HEK293 (cell line): ENCODE measurements around the gene KIAA0753.

Experiments used
- EGR2 ChIP-seq: fragments of 450-650 bp; formaldehyde crosslinking; IDR thresholded peaks from 2 replicates; pipeline ENCODE4 v1.5.1; 2016; ENCODE audit warnings: low read depth, missing biosample characterization, missing genetic modification characterization
- PRDM1 ChIP-seq: fragments of 450-650 bp; formaldehyde crosslinking; IDR thresholded peaks from 2 replicates; pipeline ENCODE4; 2016; ENCODE audit warnings: missing biosample characterization, missing genetic modification characterization
- PRDM10 ChIP-seq: fragments of 450-650 bp; formaldehyde crosslinking; IDR thresholded peaks from 2 replicates; pipeline ENCODE4 v1.5.1; 2016; ENCODE audit warnings: missing biosample characterization, missing genetic modification characterization
- SP7 ChIP-seq: fragments of 450-650 bp; formaldehyde crosslinking; IDR thresholded peaks from 2 replicates; pipeline ENCODE4 v1.5.1; 2016; ENCODE audit warnings: missing biosample characterization, missing genetic modification characterization
- TCF7L2 ChIP-seq: IDR thresholded peaks from 2 replicates; pipeline ENCODE4 v1.6.1; 2011; ENCODE audit warnings: low read depth, mild to moderate bottlenecking, inconsistent platforms, low read length, moderate library complexity, borderline replicate concordance
- WT1 ChIP-seq: fragments of 450-650 bp; formaldehyde crosslinking; IDR thresholded peaks from 2 replicates; pipeline ENCODE4 v1.5.1; 2016; ENCODE audit warnings: missing biosample characterization, missing genetic modification characterization
- ZBTB1 ChIP-seq: fragments of 450-650 bp; formaldehyde crosslinking; IDR thresholded peaks from 2 replicates; pipeline ENCODE4 v1.5.1; 2016; ENCODE audit warnings: missing biosample characterization, missing genetic modification characterization
- ZBTB20 ChIP-seq: fragments of 450-650 bp; formaldehyde crosslinking; IDR thresholded peaks from 2 replicates; pipeline ENCODE4 v1.5.1; 2016; ENCODE audit warnings: missing biosample characterization, missing genetic modification characterization
- ZEB2 ChIP-seq: fragments of 450-650 bp; formaldehyde crosslinking; IDR thresholded peaks from 2 replicates; pipeline ENCODE4 v1.5.1; 2016; ENCODE audit warnings: missing biosample characterization, missing genetic modification characterization
- ZNF121 ChIP-seq: fragments of 450-650 bp; formaldehyde crosslinking; IDR thresholded peaks from 2 replicates; pipeline ENCODE4 v1.5.1; 2016; ENCODE audit warnings: missing biosample characterization, missing genetic modification characterization
- ZNF133 ChIP-seq: fragments of 450-650 bp; formaldehyde crosslinking; IDR thresholded peaks from 2 replicates; pipeline ENCODE4 v1.5.1; 2016; ENCODE audit warnings: missing biosample characterization, missing genetic modification characterization
- ZNF18 ChIP-seq: fragments of 450-650 bp; formaldehyde crosslinking; IDR thresholded peaks from 2 replicates; pipeline ENCODE4 v1.5.1; 2016; ENCODE audit warnings: missing biosample characterization, missing genetic modification characterization
- ZNF19 ChIP-seq: fragments of 450-650 bp; formaldehyde crosslinking; IDR thresholded peaks from 2 replicates; pipeline ENCODE4; 2016; ENCODE audit warnings: missing biosample characterization, missing genetic modification characterization, low read depth
- ZNF214 ChIP-seq: fragments of 450-650 bp; formaldehyde crosslinking; IDR thresholded peaks from 2 replicates; pipeline ENCODE4 v1.5.1; 2017; ENCODE audit warnings: missing biosample characterization, mild to moderate bottlenecking, missing genetic modification characterization, borderline replicate concordance
- ZNF223 ChIP-seq: fragments of 450-650 bp; formaldehyde crosslinking; IDR thresholded peaks from 2 replicates; pipeline ENCODE4 v1.5.1; 2016; ENCODE audit warnings: missing biosample characterization, missing genetic modification characterization
- ZNF24 ChIP-seq: fragments of 450-650 bp; formaldehyde crosslinking; IDR thresholded peaks from 2 replicates; pipeline ENCODE4 v1.5.1; 2016; ENCODE audit warnings: missing biosample characterization, missing genetic modification characterization
- ZNF248 ChIP-seq: fragments of 450-650 bp; formaldehyde crosslinking; IDR thresholded peaks from 2 replicates; pipeline ENCODE4 v1.5.1; 2017; ENCODE audit warnings: missing biosample characterization, missing genetic modification characterization
- ZNF362 ChIP-seq: fragments of 450-650 bp; formaldehyde crosslinking; IDR thresholded peaks from 2 replicates; pipeline ENCODE4 v1.5.1; 2016; ENCODE audit warnings: missing biosample characterization, missing genetic modification characterization
- ZNF37A ChIP-seq: fragments of 450-650 bp; IDR thresholded peaks from 2 replicates; pipeline ENCODE4 v1.5.1; 2018; ENCODE audit warnings: missing biosample characterization, missing genetic modification characterization
- ZNF473 ChIP-seq: fragments of 450-650 bp; formaldehyde crosslinking; IDR thresholded peaks from 2 replicates; pipeline ENCODE4 v1.5.1; 2017; ENCODE audit warnings: missing biosample characterization, missing genetic modification characterization
- ZNF488 ChIP-seq: fragments of 450-650 bp; formaldehyde crosslinking; IDR thresholded peaks from 2 replicates; pipeline ENCODE4 v1.5.1; 2016; ENCODE audit warnings: missing biosample characterization, missing genetic modification characterization
- ZNF555 ChIP-seq: fragments of 450-650 bp; formaldehyde crosslinking; conservative IDR thresholded peaks from 2 replicates; pipeline ENCODE4 v1.5.1; 2017; ENCODE audit warnings: missing biosample characterization, mild to moderate bottlenecking, missing genetic modification characterization, inconsistent platforms
- ZNF561 ChIP-seq: fragments of 450-650 bp; IDR thresholded peaks from 2 replicates; pipeline ENCODE4 v1.5.1; 2018; ENCODE audit warnings: missing biosample characterization, missing genetic modification characterization, borderline replicate concordance
- ZNF626 ChIP-seq: fragments of 450-650 bp; sonication (Bioruptor Pico); formaldehyde crosslinking; IDR thresholded peaks from 2 replicates; pipeline ENCODE4 v1.5.1; 2018; ENCODE audit warnings: missing biosample characterization, missing genetic modification characterization, inconsistent platforms
- ZNF670 ChIP-seq: fragments of 450-650 bp; formaldehyde crosslinking; IDR thresholded peaks from 2 replicates; pipeline ENCODE4 v1.5.1; 2016; ENCODE audit warnings: missing biosample characterization, missing genetic modification characterization, low read depth
- ZNF707 ChIP-seq: fragments of 450-650 bp; formaldehyde crosslinking; IDR thresholded peaks from 2 replicates; pipeline ENCODE4 v1.5.1; 2016; ENCODE audit warnings: missing biosample characterization, missing genetic modification characterization
- ZXDB ChIP-seq: fragments of 450-650 bp; formaldehyde crosslinking; IDR thresholded peaks from 2 replicates; pipeline ENCODE4 v1.5.1; 2016; ENCODE audit warnings: missing biosample characterization, missing genetic modification characterization

Gene KIAA0753

GRCh38 chr17:6640536-6641246 lies at the start of gene KIAA0753, which contains the start of gene TXNDC17 (continued):
- TF ChIP-seq ZNF707 (tag by site-specific recombination) (no peak), ZNF18 (tag by site-specific recombination) (no peak), ZBTB1 (tag by site-specific recombination) (no peak), PRDM10 (no peak), WT1 (tag by site-specific recombination) (no peak), ZNF214 (tag by site-specific recombination) (no peak), ZEB2 (tag by site-specific recombination) (peak; percentile 81), ZNF362 (tag by site-specific recombination) (no peak), ZNF561 (no peak; the same call in 1 of the 2 replicates), ZNF488 (tag by site-specific recombination) (no peak), ZNF670 (tag by site-specific recombination) (no peak), ZNF626 (tag by site-specific recombination) (no peak), ZNF223 (tag by site-specific recombination) (no peak), ZXDB (tag by site-specific recombination) (peak; percentile 86), ZNF37A (tag by site-specific recombination) (no peak), SP7 (tag by site-specific recombination) (peak; percentile 76), PRDM1 (tag by site-specific recombination) (no peak), TCF7L2 (peak; percentile 60; the same call in 1 of the 2 replicates), ZNF19 (tag by site-specific recombination) (no peak), ZNF555 (tag by site-specific recombination) (no peak), EGR2 (tag by site-specific recombination) (peak; percentile 77), ZNF121 (tag by site-specific recombination) (no peak), ZBTB20 (tag by site-specific recombination) (no peak; the same call in 1 of the 2 replicates), ZNF473 (no peak), ZNF24 (tag by site-specific recombination) (peak; percentile 67; the same call in 1 of the 2 replicates), ZNF133 (tag by site-specific recombination) (no peak), ZNF248 (no peak)
